Immature natural killer cell (primary cell): Measurements from ENCODE around the gene ANKRD9. TPM values are rescaled to one million over a fixed set of nuclear protein-coding genes. Genes with fewer than 3 reads are reported as not detected.

Experiments
- DNase-seq, 3 donors: peaks; one replicate each; pipeline ENCODE4 v3.0.0; 2022; ENCODE audit warnings: mixed read lengths in 1 of 3
- H3K27ac Mint-ChIP-seq, 6 donors: one replicate each; pipeline ENCODE4 v1.8.0; 2020; ENCODE audit warnings: mixed read lengths in 6 of 6, mild to moderate bottlenecking in 5 of 6, inconsistent platforms in 4 of 6, moderate library complexity in 3 of 6
- H3K27me3 Mint-ChIP-seq, 3 donors: one replicate each; pipeline ENCODE4 v1.8.0; 2020 to 2021; ENCODE audit warnings: low read depth in 3 of 3, mild to moderate bottlenecking in 3 of 3, mixed read lengths in 3 of 3, moderate library complexity in 3 of 3, inconsistent platforms in 1 of 3
- H3K36me3 Mint-ChIP-seq, 3 donors: one replicate each; pipeline ENCODE4 v1.8.0; 2020; ENCODE audit warnings: mixed read lengths in 3 of 3, inconsistent platforms in 2 of 3, mild to moderate bottlenecking in 2 of 3
- H3K4me1 Mint-ChIP-seq, 2 donors: one replicate each; pipeline ENCODE4 v1.8.0; 2020; ENCODE audit warnings: inconsistent platforms in 2 of 2, mild to moderate bottlenecking in 2 of 2, mixed read lengths in 2 of 2, moderate library complexity in 1 of 2
- H3K4me3 Mint-ChIP-seq, 5 donors: one replicate each; pipeline ENCODE4 v1.8.0; 2020; ENCODE audit warnings: mild to moderate bottlenecking in 5 of 5, mixed read lengths in 5 of 5, inconsistent platforms in 3 of 5, moderate library complexity in 3 of 5
- H3K9me3 Mint-ChIP-seq, 6 donors: one replicate each; pipeline ENCODE4 v1.8.0; 2020; ENCODE audit warnings: mild to moderate bottlenecking in 6 of 6, mixed read lengths in 6 of 6, inconsistent platforms in 4 of 6, moderate library complexity in 3 of 6
- polyA plus RNA-seq, 3 donors: library from polyadenylated mRNA; unstranded; fragments of 300-500 nt; fragmentation: Illumina TruSeq; gene quantifications; one replicate each; pipeline ENCODE4 v1.2.3, GENCODE V29; 2021

The ANKRD9 gene
- polyA plus RNA-seq, 3 donors from 2014 or later = 0.22 to 2.1 (median 0.44) TPM

DNA sequence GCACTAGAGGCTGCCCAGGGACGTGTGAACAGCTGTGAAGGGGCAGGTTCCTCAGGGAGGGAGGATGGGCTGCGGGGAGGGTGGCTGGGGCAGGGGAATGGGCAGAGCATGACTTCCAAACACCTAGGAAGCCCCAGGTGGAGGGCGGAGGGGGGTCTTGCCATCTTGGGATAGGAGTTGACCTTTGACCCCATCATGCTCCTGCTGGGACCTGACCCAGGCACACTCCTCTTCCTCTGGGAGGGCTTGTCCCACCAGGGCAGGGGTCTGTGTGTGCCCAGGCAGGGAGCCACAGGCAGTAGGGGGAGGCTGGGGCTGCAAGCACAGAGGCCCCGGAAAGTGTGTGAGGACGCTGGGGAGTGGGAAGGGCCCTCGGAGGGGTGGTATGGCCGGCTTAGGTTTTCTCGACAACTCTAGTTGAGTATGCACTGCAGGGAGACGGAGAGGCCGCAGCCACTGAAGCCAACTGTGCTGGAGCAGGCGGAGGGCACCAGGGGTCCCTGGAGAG lies 3.3 kb upstream of the ANKRD9 start:
- no peaks in the 10 kb centered on the region for H3K36me3 Mint-ChIP-seq
- DNase-seq = no peak
- H3K27ac Mint-ChIP-seq = no peak overlapping the region
- peaks cover 14 to 15% of the 10 kb centered on the region in 2 donors for H3K4me1 Mint-ChIP-seq
- H3K4me3 Mint-ChIP-seq = peak overlapping the region in 1 of 5 donors; percentile 38
- no peaks in the 10 kb centered on the region for H3K9me3 Mint-ChIP-seq
- peaks cover under 1 to 8% (median 3%) of the 10 kb centered on the region in 3 donors for H3K27me3 Mint-ChIP-seq

DNA sequence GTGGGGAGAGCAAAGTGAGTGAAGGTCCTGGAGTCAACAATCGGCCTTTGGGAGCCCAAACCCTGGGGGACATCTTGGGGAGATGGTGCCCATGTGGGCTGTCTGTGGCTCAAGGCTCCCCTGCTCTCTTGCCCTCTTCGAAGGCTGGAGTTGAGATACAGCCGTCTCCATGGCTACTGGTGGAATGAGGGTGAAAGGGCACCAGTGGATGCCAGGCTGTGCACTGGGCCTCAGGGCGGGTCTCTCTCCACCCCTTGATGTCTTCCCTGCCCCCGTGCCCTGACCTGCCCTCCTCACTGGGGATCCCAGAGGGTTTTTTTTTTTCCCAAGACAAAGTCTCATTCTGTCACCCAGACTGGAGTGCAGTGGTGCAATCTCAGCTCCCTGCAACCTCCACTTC lies 2.0 kb upstream of the ANKRD9 start:
- H3K27me3 Mint-ChIP-seq = peaks cover 2 to 11% (median 3%) of the 10 kb centered on the region in 3 donors
- H3K4me1 Mint-ChIP-seq = peaks cover 14 to 15% of the 10 kb centered on the region in 2 donors
- peak overlapping the region in 1 of 6 donors; percentile 24 for H3K27ac Mint-ChIP-seq
- no peaks in the 10 kb centered on the region for H3K36me3 Mint-ChIP-seq
- H3K4me3 Mint-ChIP-seq = peak overlapping the region; percentile 32 to 92 (median 48)
- H3K9me3 Mint-ChIP-seq = no peaks in the 10 kb centered on the region
- DNase-seq = no peak

DNA sequence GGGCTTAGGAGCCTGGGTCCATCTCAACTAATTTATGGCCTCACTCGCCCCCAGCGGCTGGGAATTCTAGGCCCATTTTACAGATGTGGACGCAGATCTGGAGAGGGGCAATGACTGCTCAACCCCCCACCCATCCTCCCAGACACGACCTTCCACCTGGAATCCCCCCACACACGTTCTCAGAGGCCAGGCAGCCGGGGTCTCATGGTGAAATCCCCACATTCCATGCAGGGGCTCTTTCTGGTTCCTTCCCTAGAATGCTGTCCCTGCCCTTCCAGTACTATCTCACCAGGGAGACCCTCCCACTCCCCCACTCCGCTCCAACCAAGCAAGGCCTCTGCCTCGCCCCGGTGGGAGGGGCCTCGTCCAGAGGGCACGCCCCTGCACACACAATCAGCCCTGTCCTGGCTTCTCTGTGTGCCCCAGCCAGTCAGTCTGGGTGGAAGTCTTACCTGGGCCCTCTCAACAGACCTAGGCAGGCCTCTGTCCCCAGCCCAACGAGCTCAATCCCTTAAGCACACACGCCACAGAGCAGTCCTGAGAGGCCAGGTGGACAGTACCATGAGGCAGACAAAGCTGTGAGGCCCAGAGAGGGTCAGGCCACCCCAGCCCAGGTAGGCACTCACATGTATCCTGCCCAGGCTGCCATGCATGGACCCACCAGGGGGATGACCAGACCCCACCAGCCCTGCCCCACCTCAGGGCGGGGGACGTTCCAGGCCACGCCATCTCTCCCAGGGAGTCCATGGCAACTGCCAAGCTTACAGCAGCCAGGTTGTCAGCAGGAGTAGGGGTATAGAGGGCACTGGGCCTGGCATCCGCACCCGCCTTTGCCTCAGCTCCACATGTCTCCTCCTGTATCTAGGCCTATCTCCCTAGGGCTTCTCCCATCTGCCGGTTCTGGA lies 1.3 kb upstream of the ANKRD9 start:
- peak overlapping the region; percentile 85 to 92 (median 88) for H3K4me3 Mint-ChIP-seq
- H3K27me3 Mint-ChIP-seq = peaks cover 3 to 11% (median 3%) of the 10 kb centered on the region in 3 donors
- peak overlapping the region in 4 of 6 donors; percentile 24 to 88 (median 78) for H3K27ac Mint-ChIP-seq
- DNase-seq = no peak
- no peaks in the 10 kb centered on the region for H3K36me3 Mint-ChIP-seq
- H3K4me1 Mint-ChIP-seq = peaks cover 8 to 12% of the 10 kb centered on the region in 2 donors
- no peaks in the 10 kb centered on the region for H3K9me3 Mint-ChIP-seq

DNA sequence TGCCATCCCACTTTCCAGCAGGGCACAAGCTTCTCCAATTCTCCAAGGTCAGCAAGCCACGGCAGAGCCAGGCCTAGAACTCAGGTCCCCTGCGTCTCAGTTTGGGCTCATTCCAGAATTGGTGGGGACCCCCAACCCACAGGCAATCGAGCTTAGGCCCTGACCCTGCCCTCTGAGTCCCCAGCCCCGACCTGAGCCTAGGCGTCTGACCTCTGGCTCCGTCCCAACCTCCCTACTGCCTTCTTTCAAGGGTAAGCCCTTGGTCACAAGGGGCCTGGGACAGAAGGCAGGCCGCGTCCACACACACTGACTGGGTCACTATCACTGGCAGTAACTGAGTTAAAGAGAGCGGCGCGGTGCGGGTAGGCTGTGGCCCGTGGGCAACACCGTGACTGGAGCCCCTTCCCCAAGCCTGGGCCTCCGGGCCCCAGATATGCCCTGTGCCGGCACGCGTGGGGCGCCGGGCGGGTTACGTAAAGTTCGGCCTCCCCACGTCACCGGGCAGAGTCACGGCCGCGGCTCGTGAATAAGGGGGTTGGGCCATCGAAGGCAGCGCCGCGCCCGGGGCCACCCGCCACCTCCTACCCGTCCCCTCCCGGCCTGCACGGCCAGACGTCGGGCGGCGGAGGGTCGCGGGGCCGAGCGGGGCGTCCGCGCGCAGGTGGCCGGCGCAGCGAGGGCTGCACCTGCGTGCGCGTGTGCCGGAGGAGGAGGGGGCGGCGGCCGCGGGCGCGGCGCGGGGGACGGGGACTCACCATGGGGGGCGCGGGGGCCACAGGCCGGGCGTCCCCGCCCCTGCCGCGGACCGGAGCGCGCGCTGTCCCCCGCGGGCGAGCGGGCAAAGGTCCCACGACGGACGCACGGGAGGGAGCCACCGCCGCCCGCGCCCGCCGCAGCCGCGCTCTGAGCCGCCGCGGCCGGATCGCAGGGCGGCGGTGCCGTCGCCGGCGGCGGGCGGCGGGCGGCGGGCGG lies 516 bp downstream of the ANKRD9 start:
- peak; percentile 44 to 59 (median 56) for DNase-seq
- Mint-ChIP-seq H3K36me3 (no peaks in the 10 kb centered on the region), H3K27ac (peak overlapping the region in 5 of 6 donors; percentile 62 to 91 (median 75))

DNA sequence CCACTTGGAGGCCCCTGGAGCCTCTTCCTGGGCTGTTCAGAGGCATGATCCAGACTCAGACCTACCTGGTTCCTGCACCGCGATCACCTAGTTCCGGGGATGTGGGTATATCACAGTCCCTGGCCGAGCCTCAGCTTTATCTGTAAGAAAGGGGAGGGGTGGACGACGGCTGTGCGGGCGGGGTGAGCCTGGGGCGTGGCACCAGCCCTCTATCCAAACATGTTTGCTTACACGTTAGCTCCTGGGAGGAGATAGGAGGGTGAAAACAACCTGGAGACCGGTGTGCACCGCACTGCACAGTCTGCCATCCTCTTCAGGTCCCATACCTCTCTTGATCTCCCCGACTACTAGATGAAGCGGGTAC lies 1.2 kb downstream of the ANKRD9 start:
- H3K4me3 Mint-ChIP-seq = peak overlapping the region; percentile 62 to 75 (median 67)
- DNase-seq = no peak
- H3K9me3 Mint-ChIP-seq = no peaks in the 10 kb centered on the region
- H3K27me3 Mint-ChIP-seq = peaks cover 0 to 15% (median 3%) of the 10 kb centered on the region in 3 donors
- no peaks in the 10 kb centered on the region for H3K36me3 Mint-ChIP-seq
- H3K4me1 Mint-ChIP-seq = peaks cover 8 to 12% of the 10 kb centered on the region in 2 donors
- H3K27ac Mint-ChIP-seq = peak overlapping the region in 5 of 6 donors; percentile 40 to 91 (median 75)

More for the DNA sequence above, 516 bp downstream of the ANKRD9 start:
- Mint-ChIP-seq H3K9me3 (no peaks in the 10 kb centered on the region), H3K4me3 (peak overlapping the region; percentile 62 to 75 (median 67)), H3K4me1 (peaks cover 8 to 12% of the 10 kb centered on the region in 2 donors), H3K27me3 (peaks cover 3 to 15% (median 3%) of the 10 kb centered on the region in 3 donors)

DNA sequence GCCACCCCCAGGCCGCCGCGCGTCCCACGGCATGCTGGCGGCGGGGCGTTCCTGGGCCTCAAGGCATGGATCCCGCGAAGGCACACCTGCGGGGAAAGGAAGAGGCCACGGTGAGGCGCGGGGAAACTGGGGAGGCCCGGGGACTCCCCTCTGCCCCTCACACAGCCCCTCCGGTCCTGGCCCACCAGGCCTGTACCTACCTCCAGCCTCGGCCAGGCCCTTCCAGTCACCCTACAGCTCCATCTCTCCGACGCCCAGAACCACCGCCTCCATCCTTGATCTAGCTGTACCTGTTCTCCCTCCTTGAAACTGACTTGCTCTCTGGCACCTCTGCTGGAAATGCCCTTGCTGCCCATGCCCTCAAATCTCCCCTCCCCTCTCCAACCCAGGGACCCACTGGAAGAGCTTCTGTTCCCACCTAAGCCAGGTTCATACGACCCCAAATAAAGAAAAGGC lies 1.7 kb downstream of the ANKRD9 start:
- Mint-ChIP-seq H3K4me1 (peaks cover 8 to 12% of the 10 kb centered on the region in 2 donors), H3K36me3 (no peaks in the 10 kb centered on the region), H3K27ac (peak overlapping the region in 4 of 6 donors; percentile 65 to 91 (median 76)), H3K27me3 (peaks cover 0 to 15% (median 3%) of the 10 kb centered on the region in 3 donors), H3K4me3 (peak overlapping the region in 4 of 5 donors; percentile 18 to 73 (median 31)), H3K9me3 (no peaks in the 10 kb centered on the region)
- DNase-seq = no peak

DNA sequence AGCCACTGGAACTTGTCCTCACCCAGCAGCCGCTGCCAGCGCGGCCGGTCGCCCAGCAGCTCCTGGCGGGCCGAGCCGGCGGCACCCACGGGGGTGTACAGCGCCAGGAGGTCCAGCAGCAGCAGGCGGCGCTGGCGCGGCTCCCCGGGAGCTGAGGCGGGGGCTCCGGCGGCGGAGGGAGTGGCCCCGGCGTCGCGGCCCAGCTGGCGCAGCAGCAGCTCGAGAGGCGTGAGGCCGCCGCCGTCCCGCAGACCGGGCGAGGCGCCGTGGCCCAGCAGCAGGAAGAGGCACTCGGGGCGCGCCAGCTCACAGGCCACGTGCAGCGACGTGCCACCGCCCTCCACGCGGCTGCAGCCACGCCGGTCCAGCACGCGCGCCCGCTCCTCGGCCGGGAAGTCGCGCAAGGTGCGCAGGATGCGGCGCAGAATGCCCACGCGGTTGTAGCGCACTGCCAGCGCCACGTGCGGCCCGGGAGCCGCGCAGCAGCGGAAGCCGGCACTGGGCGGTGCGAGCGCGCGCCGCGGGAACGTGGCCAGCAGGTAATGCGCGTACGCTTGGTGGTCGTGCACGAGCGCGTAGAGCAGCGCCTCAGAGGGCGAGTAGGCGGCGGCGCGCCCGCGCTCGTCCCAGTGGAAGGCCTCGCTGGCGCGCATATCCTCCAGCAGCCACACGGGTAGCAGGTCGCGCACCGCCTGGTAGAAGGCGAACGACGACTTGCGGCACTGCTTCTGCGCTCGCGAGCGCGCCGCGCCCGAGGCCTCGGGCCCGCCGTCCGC lies 2.3 kb downstream of the ANKRD9 start:
- H3K4me1 Mint-ChIP-seq = peaks cover 8 to 12% of the 10 kb centered on the region in 2 donors
- no peak for DNase-seq
- no peak overlapping the region for H3K27ac Mint-ChIP-seq
- H3K36me3 Mint-ChIP-seq = no peaks in the 10 kb centered on the region
- H3K9me3 Mint-ChIP-seq = no peaks in the 10 kb centered on the region
- H3K27me3 Mint-ChIP-seq = peaks cover 0 to 13% (median 3%) of the 10 kb centered on the region in 3 donors
- H3K4me3 Mint-ChIP-seq = no peak overlapping the region

DNA sequence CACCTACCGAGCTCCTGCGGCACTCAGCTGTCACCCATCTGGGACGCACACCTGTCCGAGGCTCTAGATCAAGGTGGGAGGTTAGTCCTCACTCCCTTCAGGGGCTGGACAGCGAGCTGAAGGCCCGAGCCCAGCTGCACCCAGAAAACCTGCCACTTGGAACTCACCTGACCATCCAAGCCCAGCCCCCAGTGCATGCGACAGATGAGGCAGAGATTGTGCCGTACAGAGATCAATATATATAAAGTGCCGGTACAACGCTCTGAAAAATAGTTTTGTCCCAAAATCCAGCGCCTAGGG lies 3.0 kb downstream of the ANKRD9 start:
- H3K9me3 Mint-ChIP-seq = no peaks in the 10 kb centered on the region
- peak overlapping the region in 2 of 5 donors; percentile 18 to 33 for H3K4me3 Mint-ChIP-seq
- peaks cover 0 to 12% (median 3%) of the 10 kb centered on the region in 3 donors for H3K27me3 Mint-ChIP-seq
- no peaks in the 10 kb centered on the region for H3K36me3 Mint-ChIP-seq
- peaks cover 8 to 11% of the 10 kb centered on the region in 2 donors for H3K4me1 Mint-ChIP-seq
- DNase-seq = no peak
- H3K27ac Mint-ChIP-seq = peak overlapping the region in 1 of 6 donors; percentile 49

DNA sequence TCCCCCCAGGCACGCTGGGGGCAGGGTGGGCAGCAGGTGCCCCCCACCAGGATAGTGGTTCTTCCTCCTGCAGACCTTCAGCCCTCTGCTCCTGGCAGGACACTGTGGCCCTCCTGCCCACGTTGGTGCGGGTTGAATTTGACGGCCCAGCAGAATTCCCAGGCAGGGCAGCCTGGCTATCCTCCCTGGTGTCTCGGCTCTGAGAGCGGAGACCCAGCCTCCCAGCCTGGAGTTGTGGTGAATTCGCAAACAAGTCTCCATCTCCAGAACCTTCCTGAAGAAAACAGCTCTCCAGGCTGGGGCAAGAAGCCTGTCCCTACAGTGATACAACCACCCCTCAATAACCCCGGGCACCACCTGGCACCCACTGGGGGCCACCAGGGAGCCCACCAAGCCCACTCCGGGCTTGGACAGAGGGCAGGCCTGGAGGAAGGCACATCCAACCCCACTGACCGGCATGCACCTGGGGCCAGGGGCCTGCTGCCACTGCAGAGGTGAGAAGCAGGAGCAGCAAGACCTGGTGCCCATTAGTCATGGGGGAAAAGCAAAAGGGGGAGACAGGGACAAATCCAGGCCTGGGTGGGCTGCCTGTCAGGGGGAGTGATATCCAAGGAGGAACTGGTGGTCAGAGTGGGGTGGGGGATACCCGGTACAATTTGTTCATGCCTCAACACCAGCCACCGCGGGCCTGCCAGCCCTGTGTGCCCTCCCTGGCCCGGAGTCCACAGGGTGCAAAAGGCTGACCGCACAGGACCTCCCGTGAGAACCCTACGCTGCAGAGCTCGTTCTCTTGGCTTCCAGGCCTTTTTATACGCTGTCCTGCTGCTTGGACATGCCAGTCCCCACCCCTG lies 3.6 kb downstream of the ANKRD9 start:
- H3K27ac Mint-ChIP-seq = peak overlapping the region in 1 of 6 donors; percentile 50
- no peak overlapping the region for H3K4me3 Mint-ChIP-seq
- peaks cover 0 to 14% (median 3%) of the 10 kb centered on the region in 3 donors for H3K27me3 Mint-ChIP-seq
- no peak for DNase-seq
- H3K9me3 Mint-ChIP-seq = no peaks in the 10 kb centered on the region
- H3K36me3 Mint-ChIP-seq = no peaks in the 10 kb centered on the region
- peaks cover 11 to 12% of the 10 kb centered on the region in 2 donors for H3K4me1 Mint-ChIP-seq

DNA sequence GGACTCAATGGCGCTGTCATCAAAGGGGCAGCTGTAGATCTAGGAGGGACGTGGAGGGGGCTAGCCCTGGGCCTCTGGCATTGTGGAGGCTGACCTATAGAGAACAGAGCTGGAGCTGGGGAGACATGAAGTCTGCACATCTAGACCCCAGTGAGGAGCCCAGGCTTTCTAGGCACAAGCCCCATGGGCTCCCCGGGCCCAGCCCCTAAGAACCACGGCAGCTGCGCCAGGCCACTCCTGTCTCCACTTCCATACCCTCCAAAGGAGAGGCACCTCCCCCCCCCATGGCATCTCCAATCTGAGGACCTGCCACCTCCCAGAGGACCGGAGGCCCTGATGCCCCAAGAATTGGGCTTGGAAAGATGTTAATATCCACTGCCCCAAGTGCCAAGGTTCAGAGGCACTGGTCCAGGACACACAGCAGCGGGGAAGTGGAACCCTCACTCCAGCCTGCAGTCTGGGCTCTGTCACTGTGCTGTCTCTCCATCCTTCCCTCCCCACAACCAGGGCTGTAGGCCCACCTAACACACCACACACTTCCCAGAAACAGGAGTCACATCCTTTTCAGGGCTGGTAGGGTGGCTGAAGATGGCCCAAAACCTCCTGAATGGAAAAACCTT lies 4.5 kb downstream of the ANKRD9 start:
- H3K27me3 Mint-ChIP-seq = peaks cover 0 to 14% (median 3%) of the 10 kb centered on the region in 3 donors
- H3K9me3 Mint-ChIP-seq = no peaks in the 10 kb centered on the region
- peaks cover 12% of the 10 kb centered on the region in 2 donors for H3K4me1 Mint-ChIP-seq
- DNase-seq = no peak
- peak overlapping the region in 2 of 6 donors; percentile 50 to 74 for H3K27ac Mint-ChIP-seq
- H3K36me3 Mint-ChIP-seq = peaks cover 0 to 3% (median under 1%) of the 10 kb centered on the region in 3 donors
- H3K4me3 Mint-ChIP-seq = no peak overlapping the region

DNA sequence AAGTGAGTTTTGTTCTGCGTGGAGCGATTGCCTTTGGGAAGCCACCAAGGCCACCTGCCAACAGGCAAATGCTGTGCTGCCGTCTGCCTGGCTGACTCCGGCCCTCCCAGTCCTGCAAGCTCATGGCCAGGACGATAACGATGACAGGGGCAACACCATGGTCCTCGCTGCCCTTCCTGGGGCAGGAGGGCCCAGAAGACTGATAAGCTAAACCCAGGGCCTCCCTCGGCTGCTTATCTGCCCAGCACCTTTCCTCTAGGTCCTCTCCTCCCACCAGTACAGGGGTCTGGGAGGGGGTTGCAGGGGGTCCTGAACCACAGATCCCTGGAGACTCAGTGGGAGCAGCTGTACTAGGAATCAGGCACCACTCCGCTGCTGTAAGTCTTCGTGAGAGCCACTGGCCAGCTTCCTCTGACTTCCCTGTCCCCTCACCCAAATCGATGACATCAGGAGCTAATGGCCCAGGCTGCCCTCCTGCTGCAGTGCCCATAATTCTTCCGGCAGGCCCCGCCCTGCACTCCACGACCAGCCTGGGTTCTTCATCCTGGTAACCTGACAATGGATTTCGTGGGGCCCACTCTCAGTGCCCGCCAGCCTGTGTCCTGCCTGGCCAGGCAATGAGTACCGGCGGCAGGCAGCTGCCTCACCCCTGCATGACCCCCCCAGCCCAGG lies 5.1 kb downstream of the ANKRD9 start:
- H3K4me1 Mint-ChIP-seq = peaks cover 16% of the 10 kb centered on the region in 2 donors
- H3K27ac Mint-ChIP-seq = peak overlapping the region in 1 of 6 donors; percentile 58
- H3K9me3 Mint-ChIP-seq = no peaks in the 10 kb centered on the region
- H3K27me3 Mint-ChIP-seq = peaks cover 0 to 12% (median 3%) of the 10 kb centered on the region in 3 donors
- DNase-seq = no peak
- H3K36me3 Mint-ChIP-seq = peaks cover 0 to 6% (median 4%) of the 10 kb centered on the region in 3 donors
- no peak overlapping the region for H3K4me3 Mint-ChIP-seq
